ENCODE results near the gene DEDD2.
A peak's percentile ranks its signal among the peaks of the same experiment; 100 is the strongest.

Gene DEDD2

GRCh38 chr19:42254089-42254849 is 36.8 kb upstream of the DEDD2 start:
- in situ Hi-C loops (cut with HindIII; ENCODE audit: low sequenced_read_pairs), result no loop called here
- H3K4me3 ChIP-seq (ENCODE audit: low read depth, low read length), result peak overlapping the region; percentile 98
- DNase-seq (ENCODE audit: low read depth), result no peak
- no peak for TF ChIP-seq CTCF (IDR thresholded peaks at IDR 0.05; ENCODE audit: low read depth, low read length, missing control alignments)

DNA sequence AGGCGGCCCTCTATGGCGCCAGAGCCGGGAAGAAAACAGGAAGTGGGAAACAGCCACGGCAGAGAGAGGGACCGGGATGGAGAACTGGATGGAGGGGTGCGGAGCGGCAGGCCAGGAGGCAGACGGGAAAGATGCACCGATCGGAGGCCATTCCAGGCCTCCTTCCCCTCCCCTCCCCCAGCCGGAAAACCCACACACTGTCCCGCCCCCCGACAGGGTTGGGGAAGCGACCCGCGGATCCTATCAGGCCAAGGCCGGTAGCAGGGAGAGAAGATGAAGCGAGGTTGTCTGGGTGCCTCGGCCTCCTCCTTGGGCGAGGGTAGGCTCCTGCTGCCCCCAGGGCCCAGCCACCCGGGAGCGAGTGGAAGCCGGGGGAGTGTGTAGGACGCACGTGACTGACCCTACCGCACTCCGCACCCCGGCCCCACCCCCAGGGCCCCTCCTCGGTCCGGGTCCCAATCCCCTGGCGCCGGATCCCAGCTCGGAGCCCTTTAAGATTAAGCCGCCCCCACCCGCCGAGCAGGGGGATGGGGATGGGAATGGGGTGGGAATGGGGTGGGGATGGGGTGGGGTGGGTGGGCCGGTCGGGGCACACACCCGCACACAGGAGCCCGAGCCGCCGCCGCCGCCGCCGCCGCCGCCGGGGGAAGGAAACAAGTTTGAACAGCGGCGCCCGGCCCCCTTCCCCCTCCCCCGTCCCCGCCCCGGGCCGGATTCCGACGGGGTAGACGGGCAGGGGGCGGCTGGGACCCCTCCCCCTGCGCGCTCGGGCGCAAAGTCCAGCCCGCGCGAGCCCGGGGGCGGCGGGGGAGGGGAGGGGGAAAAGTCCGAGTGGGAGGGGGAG is 36.0 kb upstream of the DEDD2 start:
- DNase-seq (ENCODE audit: low read depth), result no peak
- H3K4me3 ChIP-seq (ENCODE audit: low read depth, low read length), result peak overlapping the region; percentile 98
- TF ChIP-seq CTCF (IDR thresholded peaks at IDR 0.05; ENCODE audit: low read depth, low read length, missing control alignments), result no peak
- in situ Hi-C loops (cut with HindIII; ENCODE audit: low sequenced_read_pairs), result no loop called here

DNA sequence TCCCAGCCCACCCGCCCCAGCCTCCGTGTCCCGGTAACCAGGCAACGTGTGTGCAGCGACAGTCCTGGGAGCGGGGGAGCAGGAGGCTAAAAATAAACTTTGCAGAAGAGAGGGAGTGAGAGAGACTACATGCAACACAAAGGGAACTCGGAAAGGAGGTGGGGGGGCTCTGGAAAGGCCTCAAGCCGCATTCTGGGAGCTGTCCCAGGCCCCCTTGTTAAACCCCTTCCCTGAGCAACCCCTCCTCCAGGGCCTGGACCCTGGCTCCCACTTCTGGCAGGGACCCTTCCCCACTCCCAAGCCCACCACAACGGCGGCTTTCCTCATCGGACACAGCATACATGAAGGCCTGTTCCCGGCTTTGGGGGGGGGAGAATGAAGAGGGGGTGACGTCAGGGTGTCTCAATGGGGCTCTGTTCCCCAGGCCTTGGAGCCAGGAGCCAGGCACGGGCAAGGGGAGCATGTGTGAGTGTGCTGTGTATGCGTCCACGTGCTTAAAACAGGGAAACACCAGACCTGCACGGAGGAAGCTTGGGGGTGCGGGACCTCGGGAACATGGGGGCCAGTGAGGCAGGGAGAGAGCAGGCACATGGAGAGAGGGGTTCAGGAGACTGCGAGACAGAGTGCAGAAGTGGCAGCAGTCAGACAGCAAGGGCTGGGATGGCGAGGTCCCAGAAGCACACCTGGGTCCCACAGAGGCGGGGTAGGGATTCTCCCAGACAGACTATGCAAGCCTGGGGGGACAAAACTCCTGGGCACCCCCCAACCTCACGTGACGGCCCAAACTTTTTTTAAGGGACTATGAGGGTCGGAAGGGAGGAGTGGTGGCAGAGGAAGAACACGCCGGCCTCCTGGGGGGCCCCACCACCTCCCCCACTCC is 35.1 kb upstream of the DEDD2 start:
- in situ Hi-C loops (cut with HindIII; ENCODE audit: low sequenced_read_pairs), result no loop called here
- no peak for DNase-seq (ENCODE audit: low read depth)
- peak overlapping the region; percentile 98 for H3K4me3 ChIP-seq (ENCODE audit: low read depth, low read length)
- no peak for TF ChIP-seq CTCF (IDR thresholded peaks at IDR 0.05; ENCODE audit: low read depth, low read length, missing control alignments)

DNA sequence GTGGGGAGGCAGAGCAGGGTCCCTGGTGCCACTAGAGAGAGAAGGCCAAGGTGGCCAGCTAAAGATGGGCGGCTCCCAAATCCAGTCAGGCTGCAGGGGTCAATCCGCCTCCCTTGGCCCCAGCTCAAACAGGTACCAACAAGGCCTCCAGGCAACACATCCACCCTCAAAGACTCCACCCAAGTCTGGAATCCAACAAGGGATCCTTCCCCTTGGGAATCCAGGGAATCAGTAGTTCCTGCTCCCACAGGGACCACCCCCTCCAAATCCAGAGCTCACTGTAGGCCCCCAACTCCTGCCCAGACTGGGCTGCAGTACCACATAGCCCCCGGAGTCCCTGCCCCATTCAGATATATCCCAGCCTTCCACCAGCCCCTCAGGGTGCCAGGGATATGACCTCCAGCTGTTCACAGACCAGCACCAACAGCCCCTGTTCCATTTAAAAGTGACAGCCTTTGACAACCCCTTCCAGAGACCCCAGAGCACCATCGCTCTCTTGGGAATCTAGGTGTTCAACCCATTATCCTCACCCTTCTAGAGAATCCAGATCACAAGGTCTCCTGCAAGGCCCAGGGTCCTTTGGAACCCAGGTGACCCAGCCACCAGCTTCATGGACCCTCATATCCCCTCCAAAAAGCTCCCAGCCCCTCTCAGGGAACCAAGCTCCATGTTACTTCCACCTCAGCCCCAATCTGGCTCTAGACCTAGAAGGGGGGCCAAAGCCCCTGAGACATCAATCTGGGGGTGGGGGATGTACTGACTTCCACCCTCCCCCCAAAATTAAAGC is 34.3 kb upstream of the DEDD2 start:
- no peak for TF ChIP-seq CTCF (IDR thresholded peaks at IDR 0.05; ENCODE audit: low read depth, low read length, missing control alignments)
- DNase-seq (ENCODE audit: low read depth), result no peak
- in situ Hi-C loops (cut with HindIII; ENCODE audit: low sequenced_read_pairs), result no loop called here
- H3K4me3 ChIP-seq (ENCODE audit: low read depth, low read length), result peak overlapping the region; percentile 98

GRCh38 chr19:42250666-42251531 is 33.4 kb upstream of the DEDD2 start:
- peak overlapping the region; percentile 98 for H3K4me3 ChIP-seq (ENCODE audit: low read depth, low read length)
- in situ Hi-C loops (cut with HindIII; ENCODE audit: low sequenced_read_pairs), result no loop called here

More at GRCh38 chr19:42250666-42251531, 33.4 kb upstream of the DEDD2 start:
- DNase-seq (ENCODE audit: low read depth), result no peak
- no peak for TF ChIP-seq CTCF (IDR thresholded peaks at IDR 0.05; ENCODE audit: low read depth, low read length, missing control alignments)

Data from astrocyte of the cerebellum (primary cell).